Hematopoietic multipotent progenitor cell treated with erythropoietin and hydrocortisone succinate and interleukin-3 and kit ligand, for 17 days (in vitro differentiated cells): Measurements from ENCODE around the gene NRAS.

ENCODE experiments used
- DNase-seq: peaks from one replicate; pipeline ENCODE4 v3.0.0-alpha.2; 2015; ENCODE audit warnings: low spot score

Gene NRAS

GRCh38 chr1:114725230-114725629 is 8.7 kb upstream of the NRAS start:
- DNase-seq = no peak

GRCh38 chr1:114723915-114724314 is 7.3 kb upstream of the NRAS start:
- DNase-seq = no peak

GRCh38 chr1:114723457-114723856 is 6.9 kb upstream of the NRAS start:
- DNase-seq = no peak

- DNase-seq = no peak
Measured at GRCh38 chr1:114720492-114720891, 3.9 kb upstream of the NRAS start.

- DNase-seq = no peak
Measured at GRCh38 chr1:114719424-114719787, 2.8 kb upstream of the NRAS start.

GRCh38 chr1:114718661-114719423 is 2.3 kb upstream of the NRAS start:
- no peak for DNase-seq

GRCh38 chr1:114715952-114716303 is 643 bp downstream of the NRAS start:
- no peak for DNase-seq

- no peak for DNase-seq
Measured at GRCh38 chr1:114712977-114713376, 3.6 kb downstream of the NRAS start.

GRCh38 chr1:114710360-114710759 is 6.2 kb downstream of the NRAS start:
- no peak for DNase-seq

GRCh38 chr1:114707604-114708003 is 9.0 kb downstream of the NRAS start:
- no peak for DNase-seq

- DNase-seq = no peak
Measured at GRCh38 chr1:114703242-114703641, 13.3 kb downstream of the NRAS start.

GRCh38 chr1:114702737-114703136 is 13.8 kb downstream of the NRAS start:
- no peak for DNase-seq

GRCh38 chr1:114701931-114702330 is 14.6 kb downstream of the NRAS start:
- DNase-seq = no peak

GRCh38 chr1:114700036-114700600 is 16.5 kb downstream of the NRAS start:
- DNase-seq = no peak

GRCh38 chr1:114696810-114697209 is 19.8 kb downstream of the NRAS start:
- DNase-seq = no peak

GRCh38 chr1:114695430-114696058 is 21.0 kb downstream of the NRAS start, which contains the start of gene AMPD1:
TSS of gene AMPD1 (minus strand) at chr1:114695546. CDS start at chr1:114695471, 75 bp downstream.
- DNase-seq = no peak

- no peak for DNase-seq
Measured at GRCh38 chr1:114694540-114695310, 21.8 kb downstream of the NRAS start.

- DNase-seq = no peak
Measured at GRCh38 chr1:114692947-114693346, 23.6 kb downstream of the NRAS start.

- DNase-seq = no peak
Measured at GRCh38 chr1:114691061-114691460, 25.5 kb downstream of the NRAS start.

GRCh38 chr1:114690148-114690547 is 26.4 kb downstream of the NRAS start:
- DNase-seq = no peak

- DNase-seq = no peak
Measured at GRCh38 chr1:114688526-114688925, 28.0 kb downstream of the NRAS start.

GRCh38 chr1:114685851-114686250 is 30.7 kb downstream of the NRAS start:
- DNase-seq = no peak

- DNase-seq = no peak
Measured at GRCh38 chr1:114677691-114678090, 38.9 kb downstream of the NRAS start.
